Esophagus squamous epithelium (tissue), 4 donors: ENCODE results near the gene MRPS7.

Experiments
- POLR2A ChIP-seq, 4 donors: fragments of 450-650 bp; IDR thresholded peaks; one replicate each; pipeline ENCODE4 v1.6.1; 2017; ENCODE audit warnings: antibody characterized with exemption in 4 of 4, mild to moderate bottlenecking in 4 of 4, moderate library complexity in 3 of 4
- TF ChIP-seq, protein P1 (sequence below), 6 experiments: fragments of 450-650 bp in 4 of 6; fragments of 200-600 bp in 2 of 6; sonication (generic) in 2 of 6; IDR thresholded peaks; one replicate each; pipeline ENCODE4 v1.5.1; 2016 to 2019; ENCODE audit warnings: antibody characterized with exemption in 6 of 6, mild to moderate bottlenecking in 4 of 6, moderate library complexity in 4 of 6

GRCh38 chr17:75301049-75301448 is 39.4 kb downstream of the MRPS7 start:
- TF ChIP-seq POLR2A (IDR thresholded peaks at IDR 0.05) = no peak
- TF ChIP-seq, protein P1, sequence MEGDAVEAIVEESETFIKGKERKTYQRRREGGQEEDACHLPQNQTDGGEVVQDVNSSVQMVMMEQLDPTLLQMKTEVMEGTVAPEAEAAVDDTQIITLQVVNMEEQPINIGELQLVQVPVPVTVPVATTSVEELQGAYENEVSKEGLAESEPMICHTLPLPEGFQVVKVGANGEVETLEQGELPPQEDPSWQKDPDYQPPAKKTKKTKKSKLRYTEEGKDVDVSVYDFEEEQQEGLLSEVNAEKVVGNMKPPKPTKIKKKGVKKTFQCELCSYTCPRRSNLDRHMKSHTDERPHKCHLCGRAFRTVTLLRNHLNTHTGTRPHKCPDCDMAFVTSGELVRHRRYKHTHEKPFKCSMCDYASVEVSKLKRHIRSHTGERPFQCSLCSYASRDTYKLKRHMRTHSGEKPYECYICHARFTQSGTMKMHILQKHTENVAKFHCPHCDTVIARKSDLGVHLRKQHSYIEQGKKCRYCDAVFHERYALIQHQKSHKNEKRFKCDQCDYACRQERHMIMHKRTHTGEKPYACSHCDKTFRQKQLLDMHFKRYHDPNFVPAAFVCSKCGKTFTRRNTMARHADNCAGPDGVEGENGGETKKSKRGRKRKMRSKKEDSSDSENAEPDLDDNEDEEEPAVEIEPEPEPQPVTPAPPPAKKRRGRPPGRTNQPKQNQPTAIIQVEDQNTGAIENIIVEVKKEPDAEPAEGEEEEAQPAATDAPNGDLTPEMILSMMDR (IDR thresholded peaks at IDR 0.05) = no peak
